Body of pancreas (tissue), 4 donors: ENCODE measurements around the gene RUFY3.

Experiments
- CTCF ChIP-seq, 7 experiments: fragments of 450-650 bp in 4 of 7; fragments of 200-600 bp in 3 of 7; sonication (generic) in 3 of 7; IDR thresholded peaks; one replicate each; pipeline ENCODE4 v1.5.1; 2016 to 2019; ENCODE audit warnings: antibody characterized with exemption in 7 of 7
- POLR2A ChIP-seq, 3 donors: fragments of 450-650 bp; IDR thresholded peaks; one replicate each; pipeline ENCODE4 v1.6.1; 2016; ENCODE audit warnings: antibody characterized with exemption in 3 of 3, mild to moderate bottlenecking in 2 of 3

GRCh38 chr4:70687392-70687791 is 34.4 kb upstream of the RUFY3 start:
- TF ChIP-seq CTCF (IDR thresholded peaks at IDR 0.05) (no peak), POLR2A (IDR thresholded peaks at IDR 0.05) (no peak)
